HG03060 (cell line): ENCODE results near the gene SLC18A3.

Source experiments
- ATAC-seq: cut with Tn5 transposase; IDR thresholded peaks from one replicate; pipeline ENCODE4 v1.9.1; 2021; ENCODE audit warnings: low read depth, moderate number of reproducible peaks; ENCODE audit not compliant: unreplicated experiment

Gene SLC18A3

GRCh38 chr10:49622426-49623425 lies 12.6 kb downstream of the SLC18A3 start:
- ATAC-seq: no peak

GRCh38 chr10:49624629-49625028 lies 14.5 kb downstream of the SLC18A3 start:
- no peak for ATAC-seq

DNA sequence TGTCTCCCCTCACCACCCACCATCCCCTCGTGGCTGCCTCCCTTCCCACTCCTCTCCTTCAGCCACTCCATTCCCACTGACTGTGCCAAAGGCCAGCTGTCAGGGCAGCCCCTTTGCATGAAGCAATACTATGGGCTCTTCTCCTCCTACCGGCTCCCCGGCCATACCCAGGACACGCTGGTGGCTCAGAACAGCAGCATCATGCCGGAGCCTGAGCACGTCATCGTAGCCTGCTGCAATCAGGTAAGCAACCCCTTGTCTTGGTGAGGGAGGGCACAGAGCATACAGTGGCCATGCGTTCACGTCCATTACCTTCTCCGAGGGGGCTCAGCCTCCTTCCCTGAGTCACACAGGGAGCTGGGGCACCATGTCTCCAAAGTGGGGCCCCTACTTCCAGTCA lies 15.3 kb downstream of the SLC18A3 start:
- ATAC-seq: no peak

- no peak for ATAC-seq
These were observed 16.9 kb downstream of the SLC18A3 start for GRCh38 chr10:49627038-49627437.

DNA sequence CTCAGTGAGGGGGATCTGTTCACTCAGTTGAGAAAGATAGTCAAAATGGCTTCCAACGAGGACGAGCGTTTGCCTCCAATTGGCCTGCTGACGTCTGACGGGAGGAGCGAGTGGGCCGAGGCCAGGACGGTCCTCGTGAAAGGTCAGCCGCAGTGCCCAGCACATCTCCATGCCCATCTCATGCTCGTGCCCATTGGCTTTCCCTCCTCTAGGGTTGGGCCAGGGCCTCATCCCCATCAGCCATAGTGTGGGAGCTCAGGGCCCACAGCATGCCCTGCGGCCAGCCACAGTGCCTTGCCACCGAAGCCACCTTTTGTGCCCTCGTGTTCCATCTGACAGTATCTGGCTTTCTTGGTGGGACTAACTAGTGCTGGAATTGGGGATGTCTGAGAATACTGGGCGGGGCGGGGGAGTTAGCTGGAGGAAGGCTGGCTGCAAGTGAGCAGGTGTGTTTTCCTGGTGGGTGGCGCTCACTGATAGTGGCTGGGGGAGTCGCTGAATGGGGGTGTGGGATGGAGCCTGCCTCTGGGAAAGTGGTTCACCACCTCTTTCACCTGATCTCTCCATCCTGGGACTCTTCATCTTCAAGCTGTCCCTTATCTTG lies 17.6 kb downstream of the SLC18A3 start:
- no peak for ATAC-seq

DNA sequence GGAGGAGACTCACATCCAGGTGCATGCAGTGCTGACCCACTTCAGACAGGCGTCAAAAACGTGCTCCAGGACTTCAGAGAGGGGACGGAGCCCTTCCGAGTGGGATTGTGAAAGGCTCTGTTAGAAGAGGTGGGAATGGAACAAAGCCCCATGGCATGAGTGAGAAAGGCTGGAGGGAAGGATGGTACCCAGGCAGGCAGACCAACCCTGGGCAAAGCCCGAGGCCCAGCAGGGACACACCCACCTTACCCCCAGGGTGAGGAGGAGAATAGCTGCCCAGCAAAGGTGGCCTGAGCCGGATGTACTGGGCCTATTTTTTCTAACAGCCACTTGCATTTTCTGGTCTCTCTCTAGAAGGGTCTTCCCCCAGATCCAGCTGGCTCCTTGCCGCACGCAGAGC lies 18.5 kb downstream of the SLC18A3 start:
- no peak for ATAC-seq

- no peak for ATAC-seq
These were observed 19.3 kb downstream of the SLC18A3 start for GRCh38 chr10:49629431-49629881.

GRCh38 chr10:49631975-49632374 lies 21.9 kb downstream of the SLC18A3 start:
- ATAC-seq: no peak

DNA sequence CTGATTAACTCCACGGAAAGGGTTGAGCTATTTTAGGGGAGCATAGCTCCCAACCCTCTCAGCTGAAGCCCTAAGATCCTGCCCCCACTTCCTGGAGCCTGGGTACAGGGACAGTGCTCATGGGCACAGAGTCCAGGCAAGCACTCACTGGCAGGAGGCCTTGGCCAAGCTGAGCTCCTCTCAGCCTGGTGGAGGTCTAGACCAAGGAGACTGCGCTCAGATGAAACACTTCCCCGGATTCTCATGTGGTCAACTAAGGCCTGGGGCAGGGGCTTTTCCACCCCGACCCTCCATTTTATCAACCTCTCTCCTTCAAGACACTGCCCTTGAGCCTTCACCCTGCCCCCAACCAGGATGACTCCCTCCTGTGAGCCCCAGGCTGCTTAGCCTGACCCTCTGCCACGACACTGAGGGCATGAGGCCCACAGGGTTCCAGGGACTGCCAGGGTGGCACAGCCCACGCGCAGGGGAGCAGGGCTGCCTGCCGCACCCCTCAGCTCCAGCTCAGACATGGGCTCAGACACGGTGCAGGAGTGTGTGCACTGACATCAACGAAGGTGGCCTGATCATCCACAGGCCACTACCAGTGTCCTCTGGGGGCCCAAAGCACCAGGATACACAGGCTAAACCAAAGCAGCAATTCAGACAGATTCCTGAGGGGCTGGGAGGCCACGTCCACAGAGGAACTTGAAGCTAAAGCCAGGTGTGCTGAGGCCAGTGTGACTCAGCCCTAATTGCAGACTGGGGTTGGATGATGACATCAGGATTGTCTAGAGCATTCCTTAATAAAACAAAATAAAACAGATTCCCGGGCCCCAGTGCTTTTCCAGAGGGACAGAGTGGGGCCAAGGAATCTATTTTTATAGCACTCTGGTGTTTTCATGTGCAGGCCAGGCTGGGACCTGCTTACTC lies 22.6 kb downstream of the SLC18A3 start:
- no peak for ATAC-seq

GRCh38 chr10:49633327-49634068 lies 23.4 kb downstream of the SLC18A3 start:
- ATAC-seq: no peak

GRCh38 chr10:49634069-49634660 lies 24.1 kb downstream of the SLC18A3 start:
- no peak for ATAC-seq

DNA sequence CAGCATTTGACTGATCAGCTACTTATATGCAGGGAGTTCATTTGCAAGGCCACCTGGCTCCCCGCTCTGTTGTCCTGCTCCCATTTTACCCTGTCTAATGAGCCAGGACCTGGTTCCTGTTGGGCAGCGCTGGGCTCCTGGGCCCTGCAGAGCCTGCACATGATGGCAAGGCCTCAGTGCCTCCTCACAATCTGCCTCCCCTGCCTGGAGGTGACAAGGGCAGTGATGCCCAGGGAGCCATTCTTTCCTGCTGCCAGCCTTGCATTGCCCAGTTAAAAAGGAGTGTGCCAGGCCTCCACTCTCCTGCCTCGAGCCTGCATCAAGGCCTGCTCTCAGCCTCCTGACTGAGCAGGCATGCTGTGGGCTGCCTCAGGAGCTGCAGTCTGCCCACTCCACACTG lies 32.2 kb downstream of the SLC18A3 start:
- ATAC-seq: no peak

- no peak for ATAC-seq
These were observed 33.3 kb downstream of the SLC18A3 start for GRCh38 chr10:49643241-49644034.

DNA sequence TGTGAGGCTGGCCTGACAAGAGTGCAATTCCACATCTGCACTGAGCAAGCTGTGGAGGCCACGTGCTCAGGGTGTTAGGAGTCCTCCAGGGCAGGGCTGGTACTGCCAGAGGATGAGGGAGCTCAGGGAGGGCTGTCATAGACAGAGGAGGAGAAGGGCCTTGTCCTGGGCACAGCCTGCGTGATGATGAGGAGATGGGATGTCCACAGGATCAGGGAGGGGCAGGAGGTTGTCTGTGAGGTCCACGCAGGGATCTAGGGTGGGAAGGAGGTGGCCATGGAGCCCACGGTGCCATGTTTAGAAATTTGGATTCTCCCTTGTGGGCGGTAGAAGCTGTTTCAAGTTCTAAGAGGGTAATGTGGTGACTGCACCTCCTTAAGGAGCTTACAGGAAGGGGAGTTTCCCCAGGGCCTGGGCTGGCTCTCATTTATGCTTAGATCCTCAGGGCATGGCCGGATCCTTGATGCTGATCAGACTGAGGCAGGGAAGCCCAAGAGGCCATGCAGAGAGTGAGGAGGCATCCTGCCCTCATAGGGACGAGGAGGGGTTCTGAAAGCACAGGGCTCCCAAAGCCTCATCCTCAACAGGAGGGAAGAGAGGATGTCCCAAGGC lies 34.0 kb downstream of the SLC18A3 start:
- no peak for ATAC-seq

DNA sequence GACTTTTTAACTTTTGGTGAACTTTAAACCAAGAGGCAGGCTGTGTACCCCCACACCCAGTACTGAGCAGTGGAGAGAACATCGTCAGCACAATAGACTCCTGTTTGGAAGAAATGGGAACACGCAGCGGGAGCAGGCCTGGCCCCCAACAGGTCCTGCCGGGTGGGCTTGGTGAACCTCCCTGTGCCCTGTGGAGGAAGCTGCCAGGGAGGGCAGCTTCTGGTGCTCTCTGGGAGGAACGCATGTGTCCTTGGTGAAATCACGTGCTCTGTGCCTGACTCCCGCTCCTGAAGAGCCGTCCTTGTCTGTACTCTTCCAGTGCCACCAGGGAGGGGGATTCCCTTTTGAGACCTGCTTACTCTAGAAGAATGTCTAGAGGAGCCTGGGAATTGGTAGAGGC lies 35.3 kb downstream of the SLC18A3 start:
- no peak for ATAC-seq

GRCh38 chr10:49645871-49646870 lies 36.1 kb downstream of the SLC18A3 start:
- no peak for ATAC-seq

GRCh38 chr10:49647554-49647953 lies 37.4 kb downstream of the SLC18A3 start:
- no peak for ATAC-seq
